ENCODE data around the gene SULT1A2.
"Not testable (repeated sequence)": the region's sequence is repeated elsewhere in the genome, so short reads cannot be mapped to it uniquely, and the experiment has no call there.

The SULT1A2 gene

GRCh38 chr16:28609631-28610594, 13.1 kb upstream of the SULT1A2 start, which contains the start of gene SULT1A1:
SULT1A1 (minus strand) TSS chr16:28610044; CDS start chr16:28608855, 1,189 bp downstream.
- no peak for DNase-seq (ENCODE audit: low read depth, low spot score)

GRCh38 chr16:28608867-28609596, 12.2 kb upstream of the SULT1A2 start:
- not testable (repeated sequence) for DNase-seq (ENCODE audit: low read depth, low spot score)

DNA sequence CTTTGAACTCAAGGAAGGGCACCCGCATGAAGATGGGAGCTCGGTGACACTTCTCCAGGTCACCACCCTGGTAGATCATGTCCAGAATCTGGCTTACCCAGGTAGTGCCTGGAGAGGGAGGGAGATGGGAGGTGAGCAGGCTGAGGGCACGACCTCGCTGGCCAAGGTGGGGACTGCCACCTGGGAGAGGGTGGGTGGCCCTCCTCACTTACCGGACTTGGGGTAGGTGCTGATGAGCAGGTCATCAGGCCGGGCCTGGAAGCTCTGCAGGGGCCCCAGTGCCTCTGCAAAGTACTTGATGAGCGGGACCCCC, 11.6 kb upstream of the SULT1A2 start:
- DNase-seq (ENCODE audit: low read depth, low spot score): not testable (repeated sequence)

DNA sequence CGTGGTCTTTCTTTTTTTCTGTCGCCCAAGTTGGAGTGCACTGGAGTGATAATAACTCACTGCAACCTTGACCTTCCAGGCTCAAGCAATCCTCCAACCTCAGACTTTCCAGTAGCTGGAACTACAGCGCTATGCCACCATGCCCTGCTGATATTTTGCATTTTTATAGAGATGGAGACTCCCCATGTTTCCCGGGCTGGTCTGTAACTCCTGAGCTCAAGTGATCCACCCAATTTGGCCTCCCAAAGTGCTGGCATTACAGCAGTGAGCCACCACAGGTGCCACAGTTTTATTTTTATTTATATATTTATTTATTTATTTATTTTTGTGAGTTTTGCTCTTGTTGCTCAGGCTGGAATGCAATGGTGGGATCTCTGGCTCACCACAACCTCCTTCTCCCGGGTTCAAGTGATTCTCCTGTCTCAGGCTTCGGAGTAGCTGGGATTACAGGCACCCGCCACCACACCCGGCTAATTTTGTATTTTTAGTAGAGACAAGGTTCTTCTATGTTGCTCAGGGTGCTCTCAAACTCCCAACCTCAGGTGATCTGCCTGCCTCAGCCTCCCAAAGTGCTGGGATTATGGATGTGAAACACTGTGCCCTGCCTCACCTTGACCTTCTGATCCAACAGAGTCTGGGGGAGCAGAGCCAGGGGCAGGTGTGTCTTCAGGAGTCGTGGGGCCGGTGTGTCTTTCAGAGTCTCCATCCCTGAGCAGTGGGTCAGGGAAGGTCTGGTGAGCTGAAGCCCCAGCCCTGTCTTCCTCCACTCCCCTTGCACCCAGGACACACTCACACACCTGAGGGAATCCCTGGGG, 11.0 kb upstream of the SULT1A2 start:
- DNase-seq (ENCODE audit: low read depth, low spot score): not testable (repeated sequence)

DNA sequence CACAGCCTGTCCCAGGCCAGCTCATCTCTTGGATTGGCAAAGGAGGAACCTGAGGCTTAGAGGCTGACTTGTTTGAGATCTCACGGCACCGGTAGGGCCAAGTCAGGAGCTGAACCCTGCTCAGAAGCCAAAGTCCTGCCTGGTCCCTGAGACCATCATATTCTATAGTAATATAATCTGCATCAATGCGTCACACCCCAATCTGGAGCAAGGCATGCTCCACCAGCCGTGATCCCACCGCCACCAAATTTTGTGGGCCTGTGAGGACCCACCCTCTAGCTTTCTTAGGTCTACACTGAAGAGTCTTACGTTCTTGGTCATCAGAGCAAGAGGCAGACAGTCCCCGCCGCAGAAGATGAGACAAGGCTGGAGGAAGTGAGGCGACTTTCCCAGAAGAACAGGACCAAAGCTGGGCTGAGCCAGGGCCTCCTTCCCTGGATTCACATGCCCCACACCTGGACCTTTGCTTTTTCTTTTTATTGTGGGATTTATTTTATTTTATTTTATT, 10.3 kb upstream of the SULT1A2 start:
- DNase-seq (ENCODE audit: low read depth, low spot score): no peak

GRCh38 chr16:28606291-28607115, 9.7 kb upstream of the SULT1A2 start:
- no peak for DNase-seq (ENCODE audit: low read depth, low spot score)

- no peak for DNase-seq (ENCODE audit: low read depth, low spot score)
These were observed 7.3 kb upstream of the SULT1A2 start for GRCh38 chr16:28604186-28604565.

DNA sequence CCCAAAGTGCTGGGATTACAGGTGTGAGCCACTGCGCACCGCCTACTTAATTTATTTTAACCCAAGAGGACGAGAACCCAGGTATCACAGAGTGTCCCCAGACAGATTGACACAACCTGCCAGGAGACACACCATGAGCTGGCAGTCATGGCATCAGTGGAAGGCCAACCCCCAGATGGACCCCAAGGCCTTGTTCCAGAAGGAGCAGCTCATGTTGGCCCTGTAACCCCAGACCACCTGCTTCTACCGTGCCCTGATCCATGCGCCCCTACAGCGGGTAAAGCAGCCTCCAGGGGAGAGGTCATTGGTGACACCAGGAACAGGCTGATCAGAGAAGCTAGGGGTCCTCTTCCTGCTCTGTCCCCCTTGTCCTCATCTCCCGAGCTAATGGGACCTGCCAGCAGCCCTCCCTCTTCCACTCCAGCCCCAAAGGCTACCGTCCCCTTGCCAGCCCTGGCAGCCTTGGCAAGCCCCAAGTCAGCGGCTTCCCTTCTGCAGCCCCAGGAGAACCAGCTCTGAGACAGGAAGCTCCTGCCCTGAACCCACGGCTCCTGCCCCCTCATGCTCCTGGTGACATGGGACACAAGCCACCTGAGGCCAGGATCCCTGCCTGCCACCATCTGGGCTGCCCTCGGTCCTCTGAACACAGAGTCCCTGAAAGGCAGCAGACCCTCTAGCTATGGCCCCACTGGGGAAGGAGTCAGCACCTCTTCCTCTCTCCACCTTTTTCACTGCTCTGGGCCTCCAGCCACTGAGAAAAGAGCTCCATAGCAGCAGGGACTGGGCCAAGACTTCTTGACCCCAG, 6.7 kb upstream of the SULT1A2 start:
- DNase-seq (ENCODE audit: low read depth, low spot score): no peak

GRCh38 chr16:28602529-28602928, 5.7 kb upstream of the SULT1A2 start:
- DNase-seq (ENCODE audit: low read depth, low spot score): no peak

DNA sequence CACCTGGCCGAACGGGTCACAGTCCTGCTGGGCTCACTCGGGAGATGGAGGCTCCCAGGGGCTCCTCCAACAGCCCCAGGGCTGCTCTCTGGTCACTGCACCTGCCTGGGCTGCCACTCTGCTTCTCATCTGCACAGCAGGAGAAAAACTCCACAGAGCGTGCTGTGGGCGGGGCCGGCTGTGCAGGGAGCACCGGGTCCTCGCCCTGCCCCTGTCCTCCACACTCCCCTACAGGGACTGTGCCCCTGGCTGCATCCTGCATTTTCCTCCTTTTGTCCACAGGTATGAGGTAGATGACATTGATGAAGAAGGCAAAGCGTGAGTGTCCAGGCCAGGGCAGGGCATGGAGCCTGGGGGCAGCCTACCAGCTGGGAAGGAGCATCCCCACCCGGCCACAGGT, 5.2 kb upstream of the SULT1A2 start:
- not testable (repeated sequence) for DNase-seq (ENCODE audit: low read depth, low spot score)

DNA sequence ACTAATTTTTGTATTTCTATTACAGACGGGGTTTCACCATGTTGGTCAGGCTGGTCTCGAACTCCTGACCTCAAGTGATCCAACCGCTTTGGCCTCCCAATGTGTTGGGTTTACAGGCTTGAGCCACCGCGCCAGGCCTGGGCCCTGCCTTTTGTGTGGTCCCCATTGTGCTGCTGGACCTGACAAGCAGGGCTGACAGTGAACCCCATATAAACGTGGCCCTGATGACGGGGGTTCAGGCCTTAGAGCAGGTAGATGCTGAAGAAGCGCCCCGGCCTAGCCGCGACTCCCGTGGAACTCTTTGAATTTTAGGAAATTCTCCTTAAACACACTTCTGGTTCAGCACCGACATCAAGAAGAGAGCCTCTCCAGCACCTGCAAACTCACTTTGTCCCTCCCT, 4.7 kb upstream of the SULT1A2 start:
- not testable (repeated sequence) for DNase-seq (ENCODE audit: low read depth, low spot score)

- not testable (repeated sequence) for DNase-seq (ENCODE audit: low read depth, low spot score)
These were observed 4.1 kb upstream of the SULT1A2 start for GRCh38 chr16:28600965-28601364.

- not testable (repeated sequence) for DNase-seq (ENCODE audit: low read depth, low spot score)
These were observed 2.8 kb upstream of the SULT1A2 start for GRCh38 chr16:28599377-28600285.

DNA sequence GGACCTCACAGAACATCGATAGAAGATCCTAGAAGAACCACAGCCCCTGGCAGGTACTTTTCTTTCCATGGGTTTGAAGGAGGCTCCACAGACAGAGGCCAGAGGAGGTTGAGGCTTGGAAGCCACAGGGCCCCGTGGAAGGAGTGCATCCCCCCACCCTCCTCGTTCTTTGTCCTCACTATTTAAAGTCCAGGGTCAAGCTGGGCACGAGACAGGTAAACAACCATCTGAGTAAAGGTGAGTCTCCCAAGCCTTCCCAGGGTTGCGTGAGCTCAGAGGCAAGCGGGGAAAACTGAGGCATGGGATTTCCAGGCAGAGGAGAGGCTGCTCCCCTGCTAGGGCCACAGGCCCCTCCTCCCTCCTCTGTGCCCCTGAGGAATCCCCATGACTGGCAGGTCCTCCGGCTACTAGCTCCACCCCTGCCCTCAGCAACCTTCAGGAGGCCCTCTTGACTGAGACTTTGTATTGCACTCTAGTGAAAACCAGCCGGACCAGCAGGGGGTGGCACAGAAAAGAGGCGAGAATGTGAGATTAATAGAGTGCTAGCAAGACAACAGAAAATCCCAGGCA, 927 bp upstream of the SULT1A2 start:
- DNase-seq (ENCODE audit: low read depth, low spot score): no peak

GRCh38 chr16:28596115-28596630, 677 bp downstream of the SULT1A2 start:
- DNase-seq (ENCODE audit: low read depth, low spot score): no peak

DNA sequence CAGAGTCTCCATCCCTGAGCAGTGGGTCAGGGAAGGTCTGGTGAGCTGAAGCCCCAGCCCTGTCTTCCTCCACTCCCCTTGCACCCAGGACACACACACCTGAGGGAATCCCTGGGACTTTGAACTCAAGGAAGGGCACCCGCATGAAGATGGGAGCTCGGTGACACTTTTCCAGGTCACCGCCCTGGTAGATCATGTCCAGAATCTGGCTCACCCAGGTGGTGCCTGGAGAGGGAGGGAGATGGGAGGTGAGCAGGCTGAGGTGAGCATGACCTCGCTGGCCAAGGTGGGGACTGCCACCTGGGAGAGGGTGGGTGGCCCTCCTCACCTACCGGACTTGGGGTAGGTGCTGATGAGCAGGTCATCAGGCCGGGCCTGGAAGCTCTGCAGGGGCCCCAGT, 1.4 kb downstream of the SULT1A2 start:
- not testable (repeated sequence) for DNase-seq (ENCODE audit: low read depth, low spot score)

DNA sequence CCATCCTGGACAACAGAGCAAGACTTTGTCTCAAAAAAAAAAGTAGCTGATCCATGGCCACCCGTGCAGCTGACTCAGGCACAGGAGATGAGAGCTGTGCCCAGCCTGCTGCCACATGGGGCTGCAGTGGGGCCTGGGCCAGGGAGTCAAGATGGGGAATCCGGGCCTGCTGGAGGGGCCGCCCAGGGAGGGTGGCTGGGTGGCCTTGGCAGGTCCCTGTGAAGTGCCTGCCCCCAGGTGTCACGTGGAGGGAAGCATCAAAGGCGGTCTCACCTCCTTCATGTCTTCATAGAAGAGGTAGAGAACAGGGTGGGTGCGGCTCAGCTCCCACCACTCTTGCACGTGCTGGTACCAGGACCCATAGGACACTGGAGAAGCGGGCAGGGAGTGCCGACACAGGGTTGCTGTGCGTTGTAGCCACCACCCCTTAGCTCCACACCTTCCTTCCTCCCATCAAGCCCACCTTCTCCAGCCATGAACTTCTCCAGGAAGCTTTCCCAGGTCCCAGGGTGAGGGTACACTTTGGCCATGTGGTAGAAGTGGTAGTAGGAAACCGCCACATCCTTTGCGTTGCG, 3.8 kb downstream of the SULT1A2 start:
- no peak for DNase-seq (ENCODE audit: low read depth, low spot score)

- no peak for DNase-seq (ENCODE audit: low read depth, low spot score)
These were observed 4.3 kb downstream of the SULT1A2 start for GRCh38 chr16:28592511-28592910.

Data from smooth muscle cell of the brain vasculature (primary cell).